IPS-NIHi7 (cell line): ENCODE data around the gene NIBAN1.
"Not testable (repeated sequence)": the region's sequence is repeated elsewhere in the genome, so short reads cannot be mapped to it uniquely, and the experiment has no call there.

Source experiments
- DNase-seq: peaks from one replicate; pipeline ENCODE4 v3.0.0; 2012; ENCODE audit warnings: mixed read lengths; ENCODE audit errors: extremely low spot score

The NIBAN1 gene

GRCh38 chr1:184974056-184974836, at the start of gene NIBAN1:
Gene NIBAN1 (minus strand): TSS chr1:184974508. CDS start chr1:184974356, 152 bp downstream.
- DNase-seq, result peak; percentile 61

- DNase-seq, result no peak
Measured at GRCh38 chr1:185017966-185018365, 43.7 kb upstream of the NIBAN1 start.

GRCh38 chr1:185017338-185017737, 43.0 kb upstream of the NIBAN1 start:
- DNase-seq, result no peak

GRCh38 chr1:185016880-185017279, 42.6 kb upstream of the NIBAN1 start:
- no peak for DNase-seq

GRCh38 chr1:185015631-185016030, 41.3 kb upstream of the NIBAN1 start:
- DNase-seq, result no peak

- DNase-seq, result no peak
Measured at GRCh38 chr1:185014941-185015340, 40.6 kb upstream of the NIBAN1 start.

GRCh38 chr1:185010361-185010760, 36.1 kb upstream of the NIBAN1 start:
- DNase-seq, result no peak

GRCh38 chr1:185008838-185009237, 34.5 kb upstream of the NIBAN1 start:
- DNase-seq, result no peak

- DNase-seq, result not testable (repeated sequence)
Measured at GRCh38 chr1:185001312-185001880, 27.1 kb upstream of the NIBAN1 start.

GRCh38 chr1:184999974-185000373, 25.7 kb upstream of the NIBAN1 start:
- DNase-seq, result not testable (repeated sequence)

- DNase-seq, result no peak
Measured at GRCh38 chr1:184994301-184994700, 20.0 kb upstream of the NIBAN1 start.

GRCh38 chr1:184992271-184992670, 18.0 kb upstream of the NIBAN1 start:
- DNase-seq, result no peak

GRCh38 chr1:184990204-184990603, 15.9 kb upstream of the NIBAN1 start:
- DNase-seq, result no peak

- DNase-seq, result no peak
Measured at GRCh38 chr1:184988506-184988905, 14.2 kb upstream of the NIBAN1 start.

- no peak for DNase-seq
Measured at GRCh38 chr1:184987696-184988095, 13.4 kb upstream of the NIBAN1 start.

- DNase-seq, result peak; percentile 25
Measured at GRCh38 chr1:184986250-184986649, 11.9 kb upstream of the NIBAN1 start.

- DNase-seq, result peak; percentile 68
Measured at GRCh38 chr1:184982002-184982954, 8.0 kb upstream of the NIBAN1 start.

- no peak for DNase-seq
Measured at GRCh38 chr1:184980726-184981125, 6.4 kb upstream of the NIBAN1 start.

- DNase-seq, result no peak
Measured at GRCh38 chr1:184975208-184975870, 1.0 kb upstream of the NIBAN1 start.

GRCh38 chr1:184974837-184975115, 468 bp upstream of the NIBAN1 start:
- no peak for DNase-seq

- peak; percentile 56 for DNase-seq
Measured at GRCh38 chr1:184973272-184974055, 844 bp downstream of the NIBAN1 start.
